ENCODE results near the gene DIP2A. TPM values are rescaled to one million over a fixed set of nuclear protein-coding genes. Genes with fewer than 3 reads are reported as not detected.
"Not testable (repeated sequence)": the region's sequence is repeated elsewhere in the genome, so short reads cannot be mapped to it uniquely, and the experiment has no call there.

Gene DIP2A
- polyA plus RNA-seq, 12 donors, result 18.4 to 42.8 (median 24.6) TPM; not detected in 1

- no peak for DNase-seq
Observed at GRCh38 chr21:46448108-46448507, 10.6 kb upstream of the DIP2A start.

- DNase-seq, result not testable (repeated sequence)
Observed at GRCh38 chr21:46448855-46449254, 9.8 kb upstream of the DIP2A start.

- no peak for DNase-seq
Observed at GRCh38 chr21:46452710-46453109, 6.0 kb upstream of the DIP2A start.

- no peak for DNase-seq
Observed at GRCh38 chr21:46454142-46454541, 4.5 kb upstream of the DIP2A start.

GRCh38 chr21:46454634-46455390 is 3.9 kb upstream of the DIP2A start:
- no peak for DNase-seq

- no peak for DNase-seq
Observed at GRCh38 chr21:46455575-46456385, 2.9 kb upstream of the DIP2A start.

GRCh38 chr21:46456750-46457149 is 1.9 kb upstream of the DIP2A start:
- DNase-seq, result no peak

GRCh38 chr21:46457801-46458314 is 833 bp upstream of the DIP2A start:
- DNase-seq, result peak; percentile 29

- DNase-seq, result no peak
Observed at GRCh38 chr21:46459024-46459355, 299 bp downstream of the DIP2A start.

- peak; percentile 23 for DNase-seq
Observed at GRCh38 chr21:46459356-46460112, 843 bp downstream of the DIP2A start.

GRCh38 chr21:46461909-46462308 is 3.2 kb downstream of the DIP2A start:
- DNase-seq, result no peak

GRCh38 chr21:46465153-46465552 is 6.5 kb downstream of the DIP2A start:
- DNase-seq, result not testable (repeated sequence)

- no peak for DNase-seq
Observed at GRCh38 chr21:46465651-46466050, 7.0 kb downstream of the DIP2A start.

- no peak for DNase-seq
Observed at GRCh38 chr21:46468108-46468774, 9.6 kb downstream of the DIP2A start.

- DNase-seq, result no peak
Observed at GRCh38 chr21:46469275-46469674, 10.6 kb downstream of the DIP2A start.

GRCh38 chr21:46471514-46471913 is 12.8 kb downstream of the DIP2A start:
- no peak for DNase-seq

GRCh38 chr21:46472246-46472645 is 13.6 kb downstream of the DIP2A start:
- no peak for DNase-seq

- no peak for DNase-seq
Observed at GRCh38 chr21:46474382-46474781, 15.7 kb downstream of the DIP2A start.

- DNase-seq, result no peak
Observed at GRCh38 chr21:46475296-46475695, 16.6 kb downstream of the DIP2A start.

GRCh38 chr21:46477765-46478164 is 19.1 kb downstream of the DIP2A start:
- no peak for DNase-seq

- DNase-seq, result no peak
Observed at GRCh38 chr21:46478910-46479309, 20.2 kb downstream of the DIP2A start.

GRCh38 chr21:46480466-46480865 is 21.8 kb downstream of the DIP2A start:
- no peak for DNase-seq

All from muscle of arm (tissue), 12 donors.